T-cell (primary cell): Measurements from ENCODE around the gene SIL1. TPM values are rescaled to one million over a fixed set of nuclear protein-coding genes. Genes with fewer than 3 reads are reported as not detected.

Experiments used
- ATAC-seq, 4 experiments: fragments of 200-7000 bp in 3 of 4; fragments of 150-1000 bp in 1 of 4; cut with Tn5 transposase; replicated peaks in 1 of 4; 1 replicate in 3 of 4; 2 replicates in 1 of 4; pipeline ENCODE4 v1.10.0; 2021; ENCODE audit warnings: moderate library complexity in 3 of 4, mild to moderate bottlenecking in 2 of 4, moderate number of reproducible peaks in 1 of 4
- CTCF ChIA-PET, 2 donors: fragments of 300-600 bp; sonication (Branson Sonifier 250); formaldehyde crosslinking; loops; one replicate each; lab custom pipeline; 2022; ENCODE audit warnings: antibody characterized with exemption in 2 of 2; lab: Charles Lee
- POLR2A ChIA-PET, 2 donors: fragments of 300-600 bp; sonication (Branson Sonifier 250); formaldehyde crosslinking; loops; one replicate each; lab custom pipeline; 2022; ENCODE audit warnings: antibody characterized with exemption in 2 of 2; lab: Charles Lee
- DNase-seq, 35 experiments: peaks; one replicate each; pipeline versions ENCODE4 v3.0.0 to v3.0.0-alpha.2; 2013 to 2023
- H3K27ac ChIP-seq: one replicate; pipeline ENCODE4 v1.5.1; 2013; ENCODE audit warnings: low read length
- H3K27me3 ChIP-seq, 2 experiments: replicated peaks in 1 of 2; 1 replicate in 1 of 2; 2 replicates in 1 of 2; pipeline versions ENCODE4 v1.6.1 to v1.7.0; 2013; ENCODE audit warnings: low read length in 1 of 2, mixed read lengths in 1 of 2; ENCODE audit not compliant: control insufficient read depth in 2 of 2, insufficient read depth in 2 of 2; ENCODE audit errors: extremely low read depth in 1 of 2
- H3K36me3 ChIP-seq, 2 donors: 1 replicate in 1 of 2; 2 replicates in 1 of 2; pipeline versions ENCODE4 v1.6.1 to v1.7.0; 2013; ENCODE audit warnings: low read length in 1 of 2; ENCODE audit not compliant: control insufficient read depth in 2 of 2, insufficient read depth in 1 of 2; ENCODE audit errors: extremely low read depth in 1 of 2
- H3K4me1 ChIP-seq, 2 experiments: 1 replicate in 1 of 2; 2 replicates in 1 of 2; pipeline versions ENCODE4 v1.6.1 to v1.7.0; 2013; ENCODE audit warnings: low read length in 2 of 2, mixed read lengths in 1 of 2; ENCODE audit not compliant: insufficient read depth in 2 of 2, control insufficient read depth in 1 of 2; ENCODE audit errors: extremely low read depth in 1 of 2
- H3K4me3 ChIP-seq, 2 donors: 1 replicate in 1 of 2; 2 replicates in 1 of 2; pipeline versions ENCODE4 v1.5.1 to v1.7.0; 2013; ENCODE audit warnings: mild to moderate bottlenecking in 2 of 2, low read length in 1 of 2, moderate library complexity in 1 of 2; ENCODE audit not compliant: control insufficient read depth in 1 of 2; ENCODE audit errors: extremely low read depth in 1 of 2
- H3K9me3 ChIP-seq: 2 replicates; pipeline ENCODE4 v1.7.0; 2013
- H3K27ac Mint-ChIP-seq, 2 donors: one replicate each; pipeline ENCODE4 v1.8.0; 2020 to 2021; ENCODE audit warnings: mild to moderate bottlenecking in 2 of 2, mixed read lengths in 2 of 2
- H3K27me3 Mint-ChIP-seq, 2 donors: one replicate each; pipeline ENCODE4 v1.8.0; 2021 to 2022; ENCODE audit warnings: mixed read lengths in 2 of 2
- H3K36me3 Mint-ChIP-seq: one replicate; pipeline ENCODE4 v1.8.0; 2021; ENCODE audit warnings: mixed read lengths
- H3K4me1 Mint-ChIP-seq, 3 donors: one replicate each; pipeline ENCODE4 v1.8.0; 2020 to 2022; ENCODE audit warnings: mixed read lengths in 3 of 3, mild to moderate bottlenecking in 1 of 3
- H3K4me3 Mint-ChIP-seq, 3 donors: one replicate each; pipeline ENCODE4 v1.8.0; 2020 to 2022; ENCODE audit warnings: mild to moderate bottlenecking in 3 of 3, mixed read lengths in 3 of 3, moderate library complexity in 3 of 3
- H3K9me3 Mint-ChIP-seq, 3 donors: one replicate each; pipeline ENCODE4 v1.8.0; 2020 to 2022; ENCODE audit warnings: mixed read lengths in 3 of 3
- WGBS: methylation state at CpG from one replicate; pipeline ENCODE4 v1.1.5; 2013; ENCODE audit warnings: missing lambda C conversion rate; ENCODE audit not compliant: insufficient coverage; 5-methylcytosine and 5-hydroxymethylcytosine counted together
- total RNA-seq, 35 experiments: library from RNA in 6 of 35; stranded (reverse) in 6 of 35; fragments of 120-200 nt in 1 of 35; gene quantifications; one replicate each; pipeline versions ENCODE4 v1.2.1 to v1.2.4 and lab custom pipeline; 2013 to 2026

The SIL1 gene
- total RNA-seq, 5 donors from 2014 or later (not counting 1 experiment from before 2014, with no cell fraction given), result 14.2 to 16.5 (median 15.8) TPM

GRCh38 chr5:138980441-138980840 lies 217.7 kb downstream of the SIL1 start:
- peak overlapping the region in 1 of 3 donors; percentile 72 for H3K4me3 Mint-ChIP-seq
- CTCF ChIA-PET, result no interaction called here

GRCh38 chr5:138979684-138980280 lies 218.4 kb downstream of the SIL1 start:
- ChIA-PET CTCF (no interaction called here), POLR2A (no interaction called here)
- Histone ChIP-seq H3K4me3 (peak overlapping the region in 1 of 2 donors; percentile 6), H3K36me3 (no peaks in the 10 kb centered on the region), H3K27me3 (no peaks in the 10 kb centered on the region), H3K4me1 (peaks cover 20 to 33% of the 10 kb centered on the region in 2 experiments), H3K27ac (no peak overlapping the region), H3K9me3 (no peaks in the 10 kb centered on the region)
- Mint-ChIP-seq H3K4me3 (peak overlapping the region in 1 of 3 donors; percentile 72), H3K27ac (peak overlapping the region; percentile 12 to 40), H3K36me3 (peaks cover 5% of the 10 kb centered on the region), H3K9me3 (no peaks in the 10 kb centered on the region), H3K4me1 (peaks cover 34 to 42% (median 39%) of the 10 kb centered on the region in 3 donors), H3K27me3 (peaks cover 0 to 6% of the 10 kb centered on the region in 2 donors)
- ATAC-seq (peak; percentile 61 to 90 (median 70)), DNase-seq (peak in 27 of 35 experiments; percentile 2 to 52 (median 21))
- no CpG with 5 or more reads among the region's 5 CpGs for WGBS

More at GRCh38 chr5:138980441-138980840, 217.7 kb downstream of the SIL1 start:
- H3K36me3 ChIP-seq, result no peaks in the 10 kb centered on the region
- POLR2A ChIA-PET, result no interaction called here
- no peak overlapping the region for H3K27ac ChIP-seq
- no peak overlapping the region for H3K4me3 ChIP-seq
- peak overlapping the region in 1 of 2 donors; percentile 40 for H3K27ac Mint-ChIP-seq
- ATAC-seq, result no peak
- DNase-seq, result no peak
- no peaks in the 10 kb centered on the region for H3K27me3 ChIP-seq
- peaks cover 20 to 33% of the 10 kb centered on the region in 2 experiments for H3K4me1 ChIP-seq
- H3K27me3 Mint-ChIP-seq, result peaks cover 0 to 6% of the 10 kb centered on the region in 2 donors
- no peaks in the 10 kb centered on the region for H3K9me3 ChIP-seq
- H3K4me1 Mint-ChIP-seq, result peaks cover 34 to 42% (median 39%) of the 10 kb centered on the region in 3 donors
- H3K36me3 Mint-ChIP-seq, result peaks cover 5% of the 10 kb centered on the region
- no peaks in the 10 kb centered on the region for H3K9me3 Mint-ChIP-seq

GRCh38 chr5:138978581-138978980 lies 219.6 kb downstream of the SIL1 start:
- Mint-ChIP-seq H3K27ac (no peak overlapping the region), H3K4me3 (no peak overlapping the region), H3K27me3 (peaks cover 0 to 1% of the 10 kb centered on the region in 2 donors), H3K9me3 (no peaks in the 10 kb centered on the region), H3K4me1 (peaks cover 32 to 37% (median 36%) of the 10 kb centered on the region in 3 donors), H3K36me3 (peaks cover 2% of the 10 kb centered on the region)
- Histone ChIP-seq H3K9me3 (no peaks in the 10 kb centered on the region), H3K27me3 (no peaks in the 10 kb centered on the region), H3K36me3 (no peaks in the 10 kb centered on the region), H3K4me1 (peaks cover 20 to 33% of the 10 kb centered on the region in 2 experiments), H3K4me3 (no peak overlapping the region), H3K27ac (no peak overlapping the region)
- ChIA-PET CTCF (no interaction called here), POLR2A (no interaction called here)
- no CpG with 5 or more reads among the region's 1 CpG for WGBS
- DNase-seq (no peak), ATAC-seq (no peak)

GRCh38 chr5:138978080-138978479 lies 220.1 kb downstream of the SIL1 start:
- Mint-ChIP-seq H3K27ac (no peak overlapping the region), H3K4me3 (no peak overlapping the region), H3K9me3 (no peaks in the 10 kb centered on the region), H3K4me1 (peaks cover 31 to 36% (median 34%) of the 10 kb centered on the region in 3 donors), H3K27me3 (no peaks in the 10 kb centered on the region), H3K36me3 (no peaks in the 10 kb centered on the region)
- Histone ChIP-seq H3K9me3 (no peaks in the 10 kb centered on the region), H3K27ac (no peak overlapping the region), H3K4me3 (no peak overlapping the region), H3K4me1 (peaks cover 20 to 33% of the 10 kb centered on the region in 2 experiments), H3K36me3 (no peaks in the 10 kb centered on the region), H3K27me3 (no peaks in the 10 kb centered on the region)
- no peak for DNase-seq
- POLR2A ChIA-PET, result no interaction called here
- ATAC-seq, result no peak
- no CpG with 5 or more reads among the region's 1 CpG for WGBS
- CTCF ChIA-PET, result no interaction called here

- Histone ChIP-seq H3K27me3 (no peaks in the 10 kb centered on the region), H3K9me3 (no peaks in the 10 kb centered on the region), H3K4me1 (peaks cover 6 to 13% of the 10 kb centered on the region in 2 experiments), H3K4me3 (no peak overlapping the region), H3K36me3 (no peaks in the 10 kb centered on the region), H3K27ac (no peak overlapping the region)
- Mint-ChIP-seq H3K4me1 (peaks cover 8 to 11% (median 10%) of the 10 kb centered on the region in 3 donors), H3K27ac (no peak overlapping the region), H3K36me3 (peaks cover 9% of the 10 kb centered on the region), H3K4me3 (no peak overlapping the region), H3K9me3 (no peaks in the 10 kb centered on the region), H3K27me3 (no peaks in the 10 kb centered on the region)
- ChIA-PET POLR2A (no interaction called here), CTCF (interaction anchor here in 1 of 2 donors (0.7 kb wide), 1 partner anchor 64 kb away, joined by 3 read pairs; no protein-coding TSS in a partner anchor)
- no peak for DNase-seq
- WGBS, result 69% methylated on average over 2 of the region's 10 CpGs
- ATAC-seq, result no peak
Measured at GRCh38 chr5:138975098-138975847, 222.9 kb downstream of the SIL1 start.

GRCh38 chr5:138974227-138975063 lies 223.7 kb downstream of the SIL1 start:
- 83% methylated on average over 1 of the region's 8 CpGs for WGBS
- CTCF ChIA-PET, result no interaction called here

More at GRCh38 chr5:138974227-138975063, 223.7 kb downstream of the SIL1 start:
- Mint-ChIP-seq H3K4me1 (peaks cover 0 to 2% (median 2%) of the 10 kb centered on the region in 3 donors), H3K27ac (no peak overlapping the region), H3K27me3 (no peaks in the 10 kb centered on the region), H3K4me3 (no peak overlapping the region), H3K9me3 (no peaks in the 10 kb centered on the region), H3K36me3 (peaks cover 13% of the 10 kb centered on the region)
- POLR2A ChIA-PET, result interaction anchor here in 1 of 2 donors (0.7 kb wide), 1 partner anchor 464 kb away, joined by 3 read pairs; no protein-coding TSS in a partner anchor
- no peak for DNase-seq
- H3K27me3 ChIP-seq, result no peaks in the 10 kb centered on the region
- H3K4me3 ChIP-seq, result no peak overlapping the region
- peaks cover 0 to 5% of the 10 kb centered on the region in 2 experiments for H3K4me1 ChIP-seq
- ATAC-seq, result no peak
- peaks cover 0 to 6% of the 10 kb centered on the region in 2 donors for H3K36me3 ChIP-seq
- no peak overlapping the region for H3K27ac ChIP-seq
- no peaks in the 10 kb centered on the region for H3K9me3 ChIP-seq
